Measurements from ENCODE around the gene ZNF273. TPM values are rescaled to one million over a fixed set of nuclear protein-coding genes. Genes with fewer than 3 reads are reported as not detected.
"Not testable (repeated sequence)": the region's sequence is repeated elsewhere in the genome, so short reads cannot be mapped to it uniquely, and the experiment has no call there.

The ZNF273 gene
- total RNA-seq, 2 experiments from 2014 or later: 11.3 to 11.9 TPM

DNA sequence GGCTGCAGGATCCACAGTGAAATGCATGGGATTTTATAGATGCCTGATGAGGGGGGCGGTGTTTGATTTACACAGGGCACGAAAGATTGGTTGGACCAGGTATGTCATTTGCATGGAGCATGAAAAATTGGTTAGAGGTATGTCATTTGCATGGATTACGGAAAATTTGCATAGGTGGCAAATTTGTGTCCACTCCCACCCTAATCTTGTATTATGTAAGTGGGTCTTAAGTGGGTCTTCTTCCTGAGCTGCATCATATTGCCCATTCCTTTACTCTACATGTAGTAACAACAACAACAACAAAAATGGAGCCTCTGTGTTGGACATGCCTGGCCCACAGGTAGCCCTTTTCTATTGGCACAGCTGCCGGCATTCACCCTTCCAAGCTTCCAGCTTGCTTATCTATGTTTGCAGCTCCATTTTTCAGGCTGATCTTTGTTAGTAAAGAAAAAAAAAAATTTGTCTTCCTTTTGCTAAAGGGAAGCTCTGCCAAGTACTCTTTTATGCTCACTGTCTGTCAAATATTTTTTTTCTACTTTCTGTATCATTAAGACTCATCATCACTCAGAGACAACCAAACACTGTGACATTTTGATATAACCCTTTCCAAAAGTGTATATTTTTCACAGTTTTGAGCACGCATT is 10.3 kb upstream of the ZNF273 start:
- no peak for ATAC-seq
- no peak overlapping the region for H3K4me3 Mint-ChIP-seq
- peaks cover 8% of the 10 kb centered on the region for H3K4me1 Mint-ChIP-seq (ENCODE audit: low read depth)
- no peaks in the 10 kb centered on the region for H3K36me3 Mint-ChIP-seq (ENCODE audit: low read depth)
- no peak overlapping the region for H3K27ac Mint-ChIP-seq
- ChIA-PET CTCF (no interaction called here), POLR2A (interaction anchor here (1.1 kb wide), 1 partner anchor 10 kb away, joined by 5 read pairs; the partner anchor contains the start of gene ZNF273)
- TF ChIP-seq, protein P1, sequence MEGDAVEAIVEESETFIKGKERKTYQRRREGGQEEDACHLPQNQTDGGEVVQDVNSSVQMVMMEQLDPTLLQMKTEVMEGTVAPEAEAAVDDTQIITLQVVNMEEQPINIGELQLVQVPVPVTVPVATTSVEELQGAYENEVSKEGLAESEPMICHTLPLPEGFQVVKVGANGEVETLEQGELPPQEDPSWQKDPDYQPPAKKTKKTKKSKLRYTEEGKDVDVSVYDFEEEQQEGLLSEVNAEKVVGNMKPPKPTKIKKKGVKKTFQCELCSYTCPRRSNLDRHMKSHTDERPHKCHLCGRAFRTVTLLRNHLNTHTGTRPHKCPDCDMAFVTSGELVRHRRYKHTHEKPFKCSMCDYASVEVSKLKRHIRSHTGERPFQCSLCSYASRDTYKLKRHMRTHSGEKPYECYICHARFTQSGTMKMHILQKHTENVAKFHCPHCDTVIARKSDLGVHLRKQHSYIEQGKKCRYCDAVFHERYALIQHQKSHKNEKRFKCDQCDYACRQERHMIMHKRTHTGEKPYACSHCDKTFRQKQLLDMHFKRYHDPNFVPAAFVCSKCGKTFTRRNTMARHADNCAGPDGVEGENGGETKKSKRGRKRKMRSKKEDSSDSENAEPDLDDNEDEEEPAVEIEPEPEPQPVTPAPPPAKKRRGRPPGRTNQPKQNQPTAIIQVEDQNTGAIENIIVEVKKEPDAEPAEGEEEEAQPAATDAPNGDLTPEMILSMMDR (IDR thresholded peaks at IDR 0.05): no peak
- DNase-seq: no peak
- intact Hi-C loops (cut with micrococcal nuclease): no loop called here
- peaks cover 21% of the 10 kb centered on the region for H3K27me3 Mint-ChIP-seq
- no peaks in the 10 kb centered on the region for H3K9me3 Mint-ChIP-seq

DNA sequence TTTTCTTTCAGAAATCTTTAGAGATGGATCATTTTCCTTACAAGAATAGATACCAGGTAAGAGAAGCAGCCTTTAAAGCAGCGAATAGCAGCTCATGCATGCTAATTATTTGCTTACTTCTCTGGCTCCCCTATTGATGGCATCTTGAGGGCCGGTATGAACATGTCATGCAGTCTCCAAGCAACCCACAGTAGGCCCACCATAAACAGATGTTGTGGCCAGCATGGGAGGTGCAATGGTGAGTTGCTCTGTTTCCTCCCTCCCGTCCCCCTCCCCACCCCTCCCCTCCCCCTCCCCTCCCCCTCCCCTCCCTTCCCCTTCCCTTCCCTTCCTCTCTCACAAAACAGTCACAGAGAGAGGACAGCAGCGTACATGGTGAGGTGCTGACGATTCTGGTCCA is 9.7 kb upstream of the ZNF273 start:
- ChIA-PET POLR2A (no interaction called here), CTCF (no interaction called here)
- Mint-ChIP-seq H3K36me3 (ENCODE audit: low read depth) (no peaks in the 10 kb centered on the region), H3K27ac (no peak overlapping the region), H3K4me3 (no peak overlapping the region), H3K27me3 (peaks cover 17% of the 10 kb centered on the region), H3K9me3 (no peaks in the 10 kb centered on the region), H3K4me1 (ENCODE audit: low read depth) (peaks cover 4% of the 10 kb centered on the region)
- intact Hi-C loops (cut with micrococcal nuclease): no loop called here
- DNase-seq: no peak
- ATAC-seq: no peak
- TF ChIP-seq, protein P1 (IDR thresholded peaks at IDR 0.05): no peak

DNA sequence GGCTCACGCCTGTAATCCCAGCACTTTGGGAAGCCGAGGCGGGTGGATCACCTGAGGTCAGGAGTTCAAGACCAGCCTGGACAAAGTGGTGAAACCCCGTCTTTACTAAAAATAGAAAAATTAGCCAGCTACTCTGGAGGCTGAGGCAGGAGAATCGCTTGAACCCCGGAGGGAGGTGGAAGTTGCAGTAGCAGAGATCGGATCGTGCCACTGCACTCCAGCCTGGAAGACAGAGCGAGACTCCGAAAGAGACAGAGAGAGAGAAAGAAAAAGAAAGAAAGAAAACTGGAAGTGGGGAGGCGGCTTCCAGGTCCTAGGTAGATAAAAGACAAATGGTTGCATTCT is 640 bp upstream of the ZNF273 start:
- DNase-seq; intact Hi-C loops (cut with micrococcal nuclease); ATAC-seq; H3K27me3 Mint-ChIP-seq; H3K9me3 Mint-ChIP-seq: not testable (repeated sequence)
- Mint-ChIP-seq H3K36me3 (ENCODE audit: low read depth) (peaks cover 15% of the 10 kb centered on the region), H3K4me1 (ENCODE audit: low read depth) (peaks cover 37% of the 10 kb centered on the region), H3K27ac (peak overlapping the region; percentile 94), H3K4me3 (peak overlapping the region; percentile 97)
- CTCF ChIA-PET: interaction anchor here (1.5 kb wide), 1 partner anchor 14 kb away, joined by 8 read pairs; no protein-coding TSS in a partner anchor
- POLR2A ChIA-PET: interaction anchor here (1.4 to 2.1 kb wide), 4 partner anchors 10 to 104 kb away, joined by 5 to 8 read pairs (median 6); partner anchors contain the start of gene ERV3-1

DNA sequence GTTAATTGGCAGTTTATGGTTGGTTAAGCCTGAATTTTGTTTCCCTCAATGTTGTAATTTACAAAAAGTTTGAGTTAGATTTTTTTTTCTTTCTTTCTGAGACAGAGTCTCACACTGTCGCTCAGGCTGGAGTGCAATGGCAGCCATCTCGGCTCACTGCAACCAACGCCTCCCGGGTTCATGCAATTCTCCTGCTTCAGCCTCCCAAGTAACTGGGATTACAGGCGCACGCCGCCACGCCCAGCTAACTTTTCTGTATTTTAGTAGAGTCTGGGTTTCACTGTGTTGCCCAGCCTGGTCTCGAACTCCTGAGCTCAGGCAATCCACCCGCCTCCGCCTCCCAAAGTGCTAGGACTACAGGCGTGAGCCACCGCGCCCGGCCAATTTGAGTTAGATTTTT is 935 bp downstream of the ZNF273 start:
- Mint-ChIP-seq H3K27ac (peak overlapping the region; percentile 94), H3K9me3 (no peaks in the 10 kb centered on the region), H3K4me3 (peak overlapping the region; percentile 97), H3K4me1 (ENCODE audit: low read depth) (peaks cover 48% of the 10 kb centered on the region), H3K36me3 (ENCODE audit: low read depth) (peaks cover 22% of the 10 kb centered on the region), H3K27me3 (no peaks in the 10 kb centered on the region)
- ChIA-PET CTCF (no interaction called here), POLR2A (interaction anchor here (0.9 to 2.1 kb wide), 4 partner anchors 9 to 103 kb away, joined by 3 to 8 read pairs (median 5); partner anchors contain the start of gene ERV3-1)
- DNase-seq: no peak
- ATAC-seq: no peak
- TF ChIP-seq, protein P1 (IDR thresholded peaks at IDR 0.05): no peak
- intact Hi-C loops (cut with micrococcal nuclease): no loop called here

DNA sequence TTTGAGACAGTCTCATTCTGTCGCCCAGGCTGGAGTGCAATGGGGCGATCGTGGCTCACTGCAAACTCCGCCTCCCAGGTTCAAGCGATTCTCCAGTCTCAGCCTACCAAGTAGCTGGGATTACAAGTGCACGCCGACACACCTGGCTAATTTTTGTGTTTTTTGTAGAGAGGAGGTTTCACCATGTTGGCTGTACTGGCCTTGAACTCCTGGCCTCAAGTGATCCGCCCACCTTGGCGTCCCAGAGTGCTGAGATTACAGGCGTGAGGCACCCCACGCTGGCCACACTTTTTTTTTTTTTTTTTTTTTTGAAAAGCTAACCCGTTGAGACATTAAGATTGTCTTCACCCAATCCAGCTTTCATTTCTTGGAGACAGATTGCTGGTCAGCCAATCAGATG is 2.1 kb downstream of the ZNF273 start:
- ATAC-seq (no peak), DNase-seq (no peak)
- H3K4me3 Mint-ChIP-seq: no peak overlapping the region
- no peaks in the 10 kb centered on the region for H3K9me3 Mint-ChIP-seq
- TF ChIP-seq, protein P1 (IDR thresholded peaks at IDR 0.05): no peak
- H3K27ac Mint-ChIP-seq: no peak overlapping the region
- H3K4me1 Mint-ChIP-seq (ENCODE audit: low read depth): peaks cover 52% of the 10 kb centered on the region
- POLR2A ChIA-PET: interaction anchor here (0.6 kb wide), 1 partner anchor 1788 kb away, joined by 6 read pairs; no protein-coding TSS in a partner anchor
- H3K27me3 Mint-ChIP-seq: no peaks in the 10 kb centered on the region
- intact Hi-C loops (cut with micrococcal nuclease): no loop called here
- H3K36me3 Mint-ChIP-seq (ENCODE audit: low read depth): peaks cover 27% of the 10 kb centered on the region
- CTCF ChIA-PET: no interaction called here
